K562 (cell line): ENCODE measurements around the gene CHAF1A. TPM values are rescaled to one million over a fixed set of nuclear protein-coding genes. Genes with fewer than 3 reads are reported as not detected.

Experiments
- ELF4 ChIP-seq: fragments of 450-650 bp; formaldehyde crosslinking; IDR thresholded peaks from 2 replicates; pipeline ENCODE4 v1.4.0; 2022; ENCODE audit warnings: missing genetic modification characterization
- HDAC1 ChIP-seq, 2 experiments: fragments of 450-650 bp; IDR thresholded peaks; 2 replicates each; pipeline ENCODE4 v1.6.1; 2016 to 2017; ENCODE audit warnings: inconsistent platforms in 1 of 2, mild to moderate bottlenecking in 1 of 2, moderate library complexity in 1 of 2
- NUFIP1 ChIP-seq: fragments of 450-650 bp; IDR thresholded peaks from 2 replicates; pipeline ENCODE4 v1.6.1; 2018; ENCODE audit not compliant: partially characterized antibody
- SOX6 ChIP-seq: fragments of 450-650 bp; IDR thresholded peaks from 2 replicates; pipeline ENCODE4 v1.6.1; 2014; ENCODE audit warnings: mild to moderate bottlenecking
- ZBTB33 ChIP-seq: sonication (generic); formaldehyde crosslinking; IDR thresholded peaks from 2 replicates; pipeline ENCODE4 v1.8.1; 2023; ENCODE audit warnings: mild to moderate bottlenecking, missing genetic modification reagents
- ZBTB34 ChIP-seq: fragments of 250-450 bp; sonication (Bioruptor Pico); IDR thresholded peaks from 2 replicates; pipeline ENCODE4 v1.8.0; 2021; ENCODE audit warnings: mild to moderate bottlenecking, moderate library complexity
- ZBTB7A ChIP-seq: IDR thresholded peaks from 2 replicates; pipeline ENCODE4 v1.6.1; 2011; ENCODE audit warnings: low read depth, mild to moderate bottlenecking, low read length, moderate library complexity, borderline replicate concordance; ENCODE audit not compliant: control insufficient read depth
- ZNF75A ChIP-seq: fragments of 450-650 bp; formaldehyde crosslinking; IDR thresholded peaks from 2 replicates; pipeline ENCODE4 v1.4.0; 2020; ENCODE audit warnings: mild to moderate bottlenecking
- ZNF766 ChIP-seq: fragments of 200-800 bp; sonication (Bioruptor generic); conservative IDR thresholded peaks from 2 replicates; pipeline ENCODE4 v1.6.1; 2016; ENCODE audit warnings: missing genetic modification characterization, missing compliant biosample characterization
- polyA plus RNA-seq, 8 experiments: library from polyadenylated mRNA; depleted of rRNA in 4 of 8; stranded (reverse) in 5 of 8; unstranded in 3 of 8; fragments of >200 nt; fragmentation: Nextera tagmentation in 2 of 8; fragmentation: Illumina TruSeq in 1 of 8; extraction: Ambion mirVana in 2 of 8; extraction: Trizol in 1 of 8; gene quantifications; 2 replicates each; pipeline versions ENCODE4 v1.2.1 to v1.2.3, GENCODE V29; 2011 to 2014; ENCODE audit warnings: inconsistent platforms in 1 of 8, missing spikeins in 1 of 8
- total RNA-seq, 7 experiments: library from RNA; depleted of rRNA in 6 of 7; stranded (reverse); fragments of >200 nt in 6 of 7; fragmentation: Illumina TruSeq in 2 of 7; extraction: Trizol in 2 of 7; gene quantifications; 2 replicates each; pipeline versions ENCODE4 v1.2.1 to v1.2.3, GENCODE V29; 2011 to 2021; ENCODE audit warnings: low replicate concordance in 1 of 7
- TF ChIP-seq, protein P1 (sequence below): IDR thresholded peaks from 2 replicates; pipeline ENCODE4 v1.6.1; 2016; ENCODE audit warnings: missing genetic modification characterization, missing compliant biosample characterization

CHAF1A gene
- total and polyA plus RNA-seq, 9 of the 15 experiments (the other 6 are each of a cell fraction or from before 2014, with no cell fraction given): 1.6 to 86.9 (median 45.2) TPM

DNA sequence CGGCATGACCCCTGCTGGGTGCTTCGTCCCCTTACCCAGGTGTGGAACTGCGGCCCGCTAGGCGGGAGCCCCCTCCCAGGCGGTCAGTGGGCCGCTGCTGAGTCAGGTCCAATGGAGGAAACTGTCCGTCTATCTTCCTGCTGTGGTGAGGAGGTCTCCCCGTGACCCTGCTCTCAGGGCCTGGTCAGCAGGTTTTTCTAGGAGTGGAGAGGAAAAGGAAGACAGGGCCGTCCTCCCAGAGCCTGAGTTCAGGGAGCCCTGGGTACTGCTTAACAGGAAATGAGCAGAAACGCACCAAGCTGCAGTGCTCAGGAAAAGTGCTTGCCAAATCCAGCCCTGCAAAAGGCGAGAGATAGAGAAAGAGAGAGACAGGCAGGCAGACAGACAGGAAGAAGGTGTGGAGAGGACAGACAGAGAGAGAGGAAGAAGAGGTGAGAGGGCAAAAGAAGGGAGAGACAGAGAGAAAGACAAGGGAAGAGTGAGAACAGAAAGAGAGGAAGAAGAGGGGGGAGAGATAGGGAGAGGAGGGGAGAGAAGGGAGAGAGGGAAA is 12.3 kb upstream of the CHAF1A start (continued):
- TF ChIP-seq ZBTB34: no peak
- TF ChIP-seq ZBTB7A: 0 out of 2 replicates have a peak, but pooled peaks have one; percentile 9
- TF ChIP-seq ZNF75A: no peak
- 0 out of 2 replicates have a peak, but pooled peaks have one; percentile 33 for TF ChIP-seq ELF4
- peak; percentile 51; the same call in 1 of the 2 replicates for TF ChIP-seq ZBTB33 (CRISPR knock-in tag)
- no peak for TF ChIP-seq ZNF766
- TF ChIP-seq, protein P1, sequence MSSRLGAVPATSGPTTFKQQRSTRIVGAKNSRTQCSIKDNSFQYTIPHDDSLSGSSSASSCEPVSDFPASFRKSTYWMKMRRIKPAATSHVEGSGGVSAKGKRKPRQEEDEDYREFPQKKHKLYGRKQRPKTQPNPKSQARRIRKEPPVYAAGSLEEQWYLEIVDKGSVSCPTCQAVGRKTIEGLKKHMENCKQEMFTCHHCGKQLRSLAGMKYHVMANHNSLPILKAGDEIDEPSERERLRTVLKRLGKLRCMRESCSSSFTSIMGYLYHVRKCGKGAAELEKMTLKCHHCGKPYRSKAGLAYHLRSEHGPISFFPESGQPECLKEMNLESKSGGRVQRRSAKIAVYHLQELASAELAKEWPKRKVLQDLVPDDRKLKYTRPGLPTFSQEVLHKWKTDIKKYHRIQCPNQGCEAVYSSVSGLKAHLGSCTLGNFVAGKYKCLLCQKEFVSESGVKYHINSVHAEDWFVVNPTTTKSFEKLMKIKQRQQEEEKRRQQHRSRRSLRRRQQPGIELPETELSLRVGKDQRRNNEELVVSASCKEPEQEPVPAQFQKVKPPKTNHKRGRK (tag): no peak
- no peak for TF ChIP-seq SOX6
- TF ChIP-seq NUFIP1: no peak
- TF ChIP-seq HDAC1 (IDR thresholded peaks at IDR 0.05): peak in 1 of 2 experiments; percentile 20; a peak in 1 of 4 replicates
